GM12872 (cell line): ENCODE measurements around the gene CACYBP.

Experiments used
- TF ChIP-seq, protein P1 (sequence below): IDR thresholded peaks from 3 replicates; pipeline ENCODE4 v1.5.1; 2011; ENCODE audit warnings: low read depth, mild to moderate bottlenecking, low read length, moderate library complexity; ENCODE audit not compliant: insufficient read depth

The CACYBP gene

DNA sequence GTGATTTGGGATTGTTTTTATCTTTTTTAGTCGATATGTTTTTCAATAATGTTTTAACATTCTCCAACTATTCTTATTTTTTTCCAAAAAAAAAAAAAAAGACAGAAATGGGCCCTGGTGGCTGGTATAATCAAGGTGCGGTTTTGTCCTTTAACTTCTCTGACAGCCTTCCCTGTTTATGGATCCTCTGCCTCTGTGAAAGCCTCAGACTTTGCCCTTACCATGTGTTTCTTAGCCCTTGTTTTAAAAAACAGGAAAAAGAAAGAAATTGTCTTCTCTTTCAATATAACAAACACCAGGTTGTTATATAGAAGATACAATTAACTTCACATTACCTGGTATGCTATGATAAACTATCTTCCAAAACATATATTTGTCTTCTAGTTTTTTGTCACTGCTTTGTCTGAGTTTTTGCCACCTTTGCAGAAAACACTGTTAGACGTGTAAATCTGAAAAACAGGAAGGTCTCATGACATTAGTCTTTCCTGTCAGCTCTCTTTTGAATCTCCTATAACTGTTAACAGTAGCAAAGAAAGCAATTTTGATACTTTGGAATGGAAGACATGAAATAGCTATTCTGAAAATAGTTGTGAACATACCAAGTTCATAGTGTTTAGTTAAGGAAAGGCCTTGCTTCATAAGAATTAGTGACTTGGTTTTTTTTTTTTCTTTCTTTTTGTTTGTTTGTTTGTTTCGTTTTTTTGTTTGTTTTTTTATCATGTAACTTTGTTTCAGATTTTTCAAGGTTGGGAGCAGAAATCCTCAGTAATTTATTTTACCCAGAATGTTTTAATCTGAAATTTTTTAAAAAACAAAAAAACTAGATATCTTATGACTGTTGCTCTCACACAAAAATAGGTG lies 31.7 kb upstream of the CACYBP start:
- TF ChIP-seq, protein P1, sequence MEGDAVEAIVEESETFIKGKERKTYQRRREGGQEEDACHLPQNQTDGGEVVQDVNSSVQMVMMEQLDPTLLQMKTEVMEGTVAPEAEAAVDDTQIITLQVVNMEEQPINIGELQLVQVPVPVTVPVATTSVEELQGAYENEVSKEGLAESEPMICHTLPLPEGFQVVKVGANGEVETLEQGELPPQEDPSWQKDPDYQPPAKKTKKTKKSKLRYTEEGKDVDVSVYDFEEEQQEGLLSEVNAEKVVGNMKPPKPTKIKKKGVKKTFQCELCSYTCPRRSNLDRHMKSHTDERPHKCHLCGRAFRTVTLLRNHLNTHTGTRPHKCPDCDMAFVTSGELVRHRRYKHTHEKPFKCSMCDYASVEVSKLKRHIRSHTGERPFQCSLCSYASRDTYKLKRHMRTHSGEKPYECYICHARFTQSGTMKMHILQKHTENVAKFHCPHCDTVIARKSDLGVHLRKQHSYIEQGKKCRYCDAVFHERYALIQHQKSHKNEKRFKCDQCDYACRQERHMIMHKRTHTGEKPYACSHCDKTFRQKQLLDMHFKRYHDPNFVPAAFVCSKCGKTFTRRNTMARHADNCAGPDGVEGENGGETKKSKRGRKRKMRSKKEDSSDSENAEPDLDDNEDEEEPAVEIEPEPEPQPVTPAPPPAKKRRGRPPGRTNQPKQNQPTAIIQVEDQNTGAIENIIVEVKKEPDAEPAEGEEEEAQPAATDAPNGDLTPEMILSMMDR = no peak

DNA sequence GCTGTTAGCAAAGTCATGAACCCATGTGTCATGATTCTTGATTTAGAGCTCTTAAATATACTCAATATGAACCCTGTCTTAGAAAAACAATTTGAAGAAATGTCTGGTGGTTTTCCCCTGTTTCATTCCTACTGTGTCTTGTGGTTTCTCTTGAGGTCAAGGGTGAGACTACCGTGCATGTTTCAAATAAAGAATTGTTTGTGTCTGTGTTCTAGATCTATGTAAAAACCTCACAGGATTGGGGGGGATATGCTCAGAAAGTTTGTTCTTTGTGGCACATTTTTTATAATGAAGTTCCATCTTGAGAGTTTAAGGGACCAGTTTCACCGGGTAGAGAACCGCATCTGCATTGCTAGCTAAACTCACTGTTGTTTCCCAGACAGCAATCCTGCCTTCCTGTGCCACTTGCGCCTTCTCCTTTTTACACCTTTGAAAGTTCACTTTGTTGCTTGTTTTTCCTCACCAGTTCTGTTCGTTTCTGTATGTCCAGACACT lies 30.9 kb upstream of the CACYBP start:
- TF ChIP-seq, protein P1 = no peak

DNA sequence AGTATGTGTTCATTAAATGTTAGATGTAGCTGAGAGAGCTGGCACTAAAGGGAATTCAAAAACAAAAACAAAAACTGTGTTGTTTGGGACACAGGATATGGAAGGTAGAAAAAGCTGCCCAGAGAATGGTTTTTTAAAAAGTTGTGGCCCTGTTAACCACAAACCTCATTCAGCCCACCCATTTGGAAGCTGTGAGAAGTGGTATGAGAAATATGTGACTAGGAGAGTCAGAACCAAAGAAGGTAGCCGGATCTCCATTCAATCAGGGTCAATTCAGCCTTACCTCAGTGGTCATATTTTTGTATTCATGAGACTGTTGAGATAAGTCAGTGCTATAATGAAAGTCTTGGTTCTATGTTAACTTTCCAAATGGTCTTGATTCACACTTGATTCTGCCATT lies 29.8 kb upstream of the CACYBP start:
- TF ChIP-seq, protein P1 = no peak

DNA sequence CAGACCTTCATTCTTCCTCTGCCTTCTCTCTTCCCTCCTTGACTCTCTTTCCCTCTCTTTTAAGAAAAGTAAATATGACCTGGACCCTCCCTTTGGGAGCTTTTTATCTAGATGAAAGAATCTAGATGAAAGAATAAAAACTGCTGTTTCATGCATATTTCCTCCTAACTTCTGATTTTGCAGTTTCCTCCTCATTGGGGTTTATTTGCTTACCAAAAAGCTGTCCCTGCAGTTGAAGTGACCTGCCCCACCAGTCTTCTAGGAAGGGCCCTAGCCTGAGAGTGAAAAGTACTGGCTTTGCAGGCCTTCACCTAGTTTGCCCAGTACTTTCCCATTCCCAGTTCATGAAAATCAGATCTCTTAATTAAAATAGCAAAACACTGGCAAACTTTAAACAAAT lies 28.3 kb upstream of the CACYBP start:
- TF ChIP-seq, protein P1 = no peak

DNA sequence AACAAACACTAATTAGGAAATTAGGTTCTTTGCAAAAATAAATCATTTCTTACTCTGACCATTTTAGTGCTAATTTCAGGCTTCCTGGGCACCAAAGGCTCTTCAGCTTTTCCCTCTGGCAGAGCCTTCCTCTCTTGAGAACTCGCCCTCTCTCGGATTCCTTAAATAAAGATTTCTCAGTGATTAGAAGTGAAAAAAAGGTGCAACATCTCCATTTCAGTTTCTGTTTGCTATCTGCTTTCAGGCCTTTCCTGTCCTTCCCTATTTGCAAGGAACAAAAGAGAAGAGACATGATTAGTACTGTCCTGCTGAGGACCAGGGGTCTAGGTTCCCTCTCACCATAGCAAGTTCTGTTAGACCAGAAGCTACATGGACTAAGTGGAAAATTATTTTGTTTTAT lies 27.8 kb upstream of the CACYBP start:
- TF ChIP-seq, protein P1 = no peak

DNA sequence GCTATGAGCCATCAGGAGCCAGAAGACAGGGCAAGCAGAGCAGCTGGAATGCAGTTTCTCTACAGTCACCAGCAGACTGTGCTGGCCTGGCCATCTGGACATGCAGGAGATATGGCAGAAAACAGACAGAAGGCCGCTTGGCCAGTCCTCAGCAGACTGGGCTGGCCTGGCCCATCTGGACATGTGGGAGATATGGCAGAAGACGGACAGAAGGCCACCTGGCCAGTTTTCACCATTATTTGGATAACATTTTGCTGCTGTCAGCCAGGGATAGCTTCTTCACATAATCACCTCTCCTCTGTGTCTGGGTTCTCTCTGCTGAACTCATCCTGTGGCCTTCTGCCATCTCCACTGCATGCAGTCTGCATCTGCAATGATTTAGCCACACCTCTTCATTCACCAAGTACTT lies 25.0 kb upstream of the CACYBP start:
- TF ChIP-seq, protein P1 = no peak

DNA sequence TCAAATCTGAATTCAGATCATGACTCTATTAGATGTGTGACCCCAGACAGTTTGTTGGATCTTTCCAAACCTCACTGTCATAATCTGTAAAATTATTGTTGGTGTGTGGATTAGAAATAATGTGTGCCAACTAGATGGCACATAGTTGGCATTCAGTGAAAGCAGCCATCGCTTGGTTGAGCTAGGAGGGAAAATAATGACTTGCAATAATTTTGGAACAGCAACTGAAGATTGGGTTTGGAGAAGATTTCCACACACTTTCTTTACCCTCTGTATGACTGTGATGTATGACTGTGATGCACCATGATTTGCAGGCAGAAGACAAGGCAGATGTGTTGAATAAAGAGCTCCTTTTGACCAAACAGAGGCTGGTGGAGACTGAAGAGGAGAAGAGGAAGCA lies 24.0 kb upstream of the CACYBP start:
- TF ChIP-seq, protein P1 = no peak
